GM12878 (cell line): Measurements from ENCODE around the gene SEC14L1. TPM values are rescaled to one million over a fixed set of nuclear protein-coding genes. Genes with fewer than 3 reads are reported as not detected.

ENCODE experiments used
- ATAC-seq: fragments of 200-7000 bp; cut with Tn5 transposase; 3 replicates; pipeline ENCODE4 v1.9.1; 2020; ENCODE audit warnings: mild to moderate bottlenecking, moderate library complexity
- BruUV-seq: library from RNA; stranded (reverse); fragments of 400-500 nt; replicated peaks from 2 replicates; lab custom pipeline; 2021; lab: Mats Ljungman, UMichigan
- CTCF ChIA-PET: fragments of 300-600 bp; sonication (Branson Sonifier 250); formaldehyde crosslinking; extraction: SDS; loops from one replicate; lab custom pipeline; 2021; ENCODE audit warnings: inconsistent platforms; lab: Yijun Ruan, JAX
- POLR2A ChIA-PET: fragments of 350-600 bp; formaldehyde crosslinking; extraction: SDS; loops from one replicate; lab custom pipeline; 2021; ENCODE audit warnings: inconsistent platforms; lab: Charles Lee
- RAD21 ChIA-PET: fragments of 300-600 bp; sonication (Branson Sonifier 250); formaldehyde crosslinking; loops from one replicate; lab custom pipeline; 2023; ENCODE audit warnings: antibody characterized with exemption; ENCODE audit not compliant: unreplicated experiment; lab: Charles Lee
- SMC1A ChIA-PET: fragments of 300-600 bp; sonication (Branson Sonifier 250); formaldehyde crosslinking; loops from one replicate; lab custom pipeline; 2023; ENCODE audit not compliant: unreplicated experiment, uncharacterized antibody; lab: Charles Lee
- DNase-seq: peaks from one replicate; pipeline ENCODE4 v3.0.0-alpha.2; 2011; ENCODE audit warnings: low read depth, low spot score
- FAIRE-seq: peaks from 3 replicates; lab custom pipeline; 2011; peaks lifted over from hg19 to GRCh38; lab: Jason Lieb, UNC
- H2AFZ ChIP-seq: 2 replicates; pipeline ENCODE4 v1.6.0; 2011; ENCODE audit warnings: low read depth, low read length, control low read depth; ENCODE audit not compliant: control insufficient read depth
- H3K27ac ChIP-seq: 2 replicates; pipeline ENCODE4 v1.5.1; 2011; ENCODE audit warnings: control low read depth; ENCODE audit not compliant: control insufficient read depth, insufficient read depth
- H3K27me3 ChIP-seq, 2 experiments: replicated peaks in 1 of 2; 2 replicates each; pipeline versions ENCODE4 v1.6.0 to v1.6.1; 2011; ENCODE audit warnings: low read length in 1 of 2; ENCODE audit not compliant: control insufficient read depth in 2 of 2, insufficient read depth in 2 of 2
- H3K36me3 ChIP-seq, 2 experiments: 2 replicates each; pipeline ENCODE4 v1.5.1; 2011; ENCODE audit warnings: low read length in 1 of 2; ENCODE audit not compliant: control insufficient read depth in 2 of 2, insufficient read depth in 2 of 2
- H3K4me1 ChIP-seq: 2 replicates; pipeline ENCODE4 v1.6.1; 2011; ENCODE audit warnings: mild to moderate bottlenecking, low read length, moderate library complexity, mixed read lengths; ENCODE audit not compliant: control insufficient read depth, insufficient read depth
- H3K4me2 ChIP-seq: 2 replicates; pipeline ENCODE4 v1.6.0; 2011; ENCODE audit warnings: control low read depth; ENCODE audit not compliant: control insufficient read depth, insufficient read depth
- H3K4me3 ChIP-seq: fragments of 200-600 bp; sonication (generic); 2 replicates; pipeline ENCODE4 v1.5.1; 2016
- H3K79me2 ChIP-seq: 2 replicates; pipeline ENCODE4 v1.6.0; 2011; ENCODE audit warnings: low read length; ENCODE audit not compliant: control insufficient read depth, insufficient read depth
- H3K9ac ChIP-seq: 2 replicates; pipeline ENCODE4 v1.8.0; 2011; ENCODE audit warnings: low read length, control low read depth, mixed read lengths; ENCODE audit not compliant: control insufficient read depth, insufficient read depth
- H3K9me3 ChIP-seq: replicated peaks from 3 replicates; pipeline ENCODE4 v1.5.1; 2011; ENCODE audit warnings: mild to moderate bottlenecking, low read length; ENCODE audit not compliant: control insufficient read depth, insufficient read depth
- H4K20me1 ChIP-seq: 2 replicates; pipeline ENCODE4 v1.6.0; 2011; ENCODE audit not compliant: control insufficient read depth, insufficient read depth
- CREM ChIP-seq: IDR thresholded peaks from 2 replicates; pipeline ENCODE4 v1.6.1; 2014; ENCODE audit warnings: antibody characterized with exemption, low read depth
- FOS ChIP-seq: IDR thresholded peaks from 3 replicates; pipeline ENCODE4 v1.6.1; 2011; ENCODE audit warnings: borderline replicate concordance; ENCODE audit not compliant: insufficient read length; ENCODE audit errors: extremely low read depth
- HDGF ChIP-seq: fragments of 450-650 bp; IDR thresholded peaks from 2 replicates; pipeline ENCODE4 v1.6.1; 2016; ENCODE audit warnings: antibody characterized with exemption
- MEF2A ChIP-seq: IDR thresholded peaks from 2 replicates; pipeline ENCODE4 v1.6.1; 2011; ENCODE audit warnings: low read depth, mild to moderate bottlenecking, low read length, moderate library complexity; ENCODE audit not compliant: insufficient read depth
- RB1 ChIP-seq: fragments of 450-650 bp; formaldehyde crosslinking; IDR thresholded peaks from 2 replicates; pipeline ENCODE4 v1.6.1; 2017; ENCODE audit warnings: mild to moderate bottlenecking, borderline replicate concordance
- RUNX3 ChIP-seq: IDR thresholded peaks from 2 replicates; pipeline ENCODE4 v1.6.1; 2012; ENCODE audit warnings: low read length, inconsistent platforms
- SMC3 ChIP-seq: IDR thresholded peaks from 2 replicates; pipeline ENCODE4 v1.6.1; 2011; ENCODE audit warnings: low read length, improper control_type of control experiment, borderline replicate concordance
- WGBS: methylation state at CpG from one replicate; pipeline ENCODE4 v1.1.6; 2016; ENCODE audit warnings: low lambda C conversion rate; ENCODE audit not compliant: insufficient replicate concordance, insufficient coverage; ENCODE audit errors: missing lambda C conversion rate; 5-methylcytosine and 5-hydroxymethylcytosine counted together
- in situ Hi-C: fragments of 300-500 bp; cut with MboI; formaldehyde crosslinking; loops from 9 replicates; pipeline ENCODE4 v1.14.3; 2018; ENCODE audit warnings: mixed read lengths
- intact Hi-C: fragments of 100-400 bp; cut with micrococcal nuclease; formaldehyde crosslinking; loops from one replicate; pipeline ENCODE4 v1.14.2; 2022; ENCODE audit not compliant: unreplicated experiment
- polyA plus RNA-seq, 11 experiments: library from polyadenylated mRNA; depleted of rRNA in 4 of 11; unstranded in 6 of 11; stranded (reverse) in 5 of 11; fragments of >200 nt; fragmentation: Nextera tagmentation in 4 of 11; fragmentation: Illumina TruSeq in 1 of 11; extraction: Ambion mirVana in 4 of 11; extraction: Trizol in 1 of 11; gene quantifications; 1 replicate in 1 of 11; 2 replicates in 10 of 11; pipeline versions ENCODE4 v1.2.1 to v1.2.3, GENCODE V29; 2011 to 2016; ENCODE audit warnings: inconsistent platforms in 2 of 11, missing spikeins in 2 of 11, low read depth in 1 of 11
- total RNA-seq, 4 experiments: library from RNA; depleted of rRNA in 3 of 4; stranded (reverse); fragments of >200 nt in 3 of 4; fragmentation: Illumina TruSeq in 1 of 4; extraction: Trizol in 1 of 4; gene quantifications; 2 replicates each; pipeline versions ENCODE4 v1.2.1 to v1.2.3, GENCODE V29; 2013 to 2021
- TF ChIP-seq, protein P1 (sequence below): fragments of 450-650 bp; IDR thresholded peaks from 2 replicates; pipeline ENCODE4 v1.6.1; 2018; ENCODE audit warnings: mild to moderate bottlenecking, low read depth, moderate library complexity; ENCODE audit not compliant: partially characterized antibody
- TF ChIP-seq, protein P2 (sequence below): IDR thresholded peaks from 2 replicates; pipeline ENCODE4 v1.6.1; 2012; ENCODE audit warnings: low read depth, low read length, improper control_type of control experiment
- TF ChIP-seq, protein P3 (sequence below), 3 experiments: IDR thresholded peaks in 2 of 3; conservative IDR thresholded peaks in 1 of 3; 2 replicates each; pipeline ENCODE4 v1.5.1; 2011; ENCODE audit warnings: low read depth in 3 of 3, low read length in 3 of 3, mild to moderate bottlenecking in 3 of 3, control low read depth in 2 of 3, moderate library complexity in 2 of 3, inconsistent platforms in 1 of 3, mixed read lengths in 1 of 3; ENCODE audit not compliant: control insufficient read depth in 2 of 3, insufficient read depth in 1 of 3; ENCODE audit errors: extremely low read depth in 1 of 3
- TF ChIP-seq, protein P4 (sequence below): IDR thresholded peaks from 2 replicates; pipeline ENCODE4 v1.6.1; 2011; ENCODE audit warnings: low read depth, mild to moderate bottlenecking, low read length, moderate library complexity, borderline replicate concordance; ENCODE audit errors: extremely low read depth
- TF ChIP-seq, protein P5 (sequence below): fragments of 450-650 bp; IDR thresholded peaks from 2 replicates; pipeline ENCODE4 v1.6.1; 2016; ENCODE audit warnings: mild to moderate bottlenecking
- TF ChIP-seq, protein P6 (sequence below): IDR thresholded peaks from 2 replicates; pipeline ENCODE4 v1.6.1; 2011; ENCODE audit warnings: borderline replicate concordance, low read depth, mild to moderate bottlenecking, moderate library complexity, low read length; ENCODE audit not compliant: insufficient read depth, poor library complexity, severe bottlenecking

The SEC14L1 gene
- total and polyA plus RNA-seq, 10 of the 15 experiments (the other 5 are each of a cell fraction or from before 2014, with no cell fraction given): 6.3 to 66.1 (median 33.5) TPM

DNA sequence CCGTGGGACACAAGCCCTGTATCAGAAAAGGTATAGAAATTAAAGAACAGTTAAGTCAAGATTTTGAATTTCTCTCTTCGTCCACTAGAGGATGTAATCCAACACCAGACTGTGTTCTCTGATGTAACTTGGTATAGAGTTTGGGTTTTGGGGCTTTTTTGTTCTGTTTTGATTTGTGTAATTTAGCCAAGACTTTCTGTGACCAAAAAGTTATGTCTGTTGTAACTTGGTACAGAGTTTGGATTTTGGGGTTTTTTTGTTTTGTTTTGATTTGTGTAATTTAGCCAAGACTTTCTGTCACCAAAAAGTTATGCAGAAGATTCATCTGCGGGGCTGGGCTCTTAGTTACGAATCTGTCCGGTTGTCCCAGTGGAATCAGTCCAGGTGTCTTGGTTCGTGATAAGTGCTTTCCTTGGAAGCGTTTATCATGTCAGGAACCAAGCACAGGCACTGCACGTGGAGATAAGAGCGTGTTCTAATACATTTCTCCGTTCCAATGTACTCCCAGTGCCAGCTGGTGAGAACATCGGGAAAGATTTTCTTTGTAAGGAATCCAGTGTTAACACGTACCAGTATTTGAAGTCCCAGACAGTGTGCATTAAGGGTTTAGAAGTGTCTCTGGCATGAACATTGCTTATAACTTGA is 44.1 kb upstream of the SEC14L1 start:
- ChIA-PET POLR2A (no interaction called here), CTCF (interaction anchor here (0.7 to 1.3 kb wide), 4 partner anchors 49 to 237 kb away, joined by 3 to 7 read pairs (median 4); no protein-coding TSS in a partner anchor), SMC1A (interaction anchor here (1.7 kb wide), 1 partner anchor 13 kb away, joined by 4 read pairs; no protein-coding TSS in a partner anchor), RAD21 (interaction anchor here (1.1 to 1.7 kb wide), 3 partner anchors 49 to 151 kb away, joined by 3 to 5 read pairs (median 5); no protein-coding TSS in a partner anchor)
- no peak overlapping the region for H3K9ac ChIP-seq
- no peak for DNase-seq
- no peaks in the 10 kb centered on the region for H3K27me3 ChIP-seq
- peaks cover 4% of the 10 kb centered on the region for H3K4me1 ChIP-seq
- no peak for FAIRE-seq
- no peaks in the 10 kb centered on the region for H3K9me3 ChIP-seq
- peak; percentile 85 for ATAC-seq
- peaks cover 21 to 27% of the 10 kb centered on the region in 2 experiments for H3K36me3 ChIP-seq
- 0 out of 2 replicates have a peak overlapping the region, but pooled peaks have one; percentile 33 for H3K27ac ChIP-seq
- WGBS: 88% methylated on average over 12 of the region's 12 CpGs
- intact Hi-C loops: loop anchor here (5.0 kb wide), 1 partner anchor 91 kb away; no protein-coding TSS in a partner anchor
- no peak overlapping the region for H3K4me3 ChIP-seq
- H2AFZ ChIP-seq: no peak overlapping the region
- no peaks in the 10 kb centered on the region for H4K20me1 ChIP-seq
- in situ Hi-C loops: no loop called here
- H3K79me2 ChIP-seq: peaks cover 5% of the 10 kb centered on the region
- no TSS peak for BruUV-seq
- H3K4me2 ChIP-seq: no peak overlapping the region
- TF ChIP-seq MEF2A: 0 out of 2 replicates have a peak, but pooled peaks have one; percentile 9
- TF ChIP-seq, protein P1, sequence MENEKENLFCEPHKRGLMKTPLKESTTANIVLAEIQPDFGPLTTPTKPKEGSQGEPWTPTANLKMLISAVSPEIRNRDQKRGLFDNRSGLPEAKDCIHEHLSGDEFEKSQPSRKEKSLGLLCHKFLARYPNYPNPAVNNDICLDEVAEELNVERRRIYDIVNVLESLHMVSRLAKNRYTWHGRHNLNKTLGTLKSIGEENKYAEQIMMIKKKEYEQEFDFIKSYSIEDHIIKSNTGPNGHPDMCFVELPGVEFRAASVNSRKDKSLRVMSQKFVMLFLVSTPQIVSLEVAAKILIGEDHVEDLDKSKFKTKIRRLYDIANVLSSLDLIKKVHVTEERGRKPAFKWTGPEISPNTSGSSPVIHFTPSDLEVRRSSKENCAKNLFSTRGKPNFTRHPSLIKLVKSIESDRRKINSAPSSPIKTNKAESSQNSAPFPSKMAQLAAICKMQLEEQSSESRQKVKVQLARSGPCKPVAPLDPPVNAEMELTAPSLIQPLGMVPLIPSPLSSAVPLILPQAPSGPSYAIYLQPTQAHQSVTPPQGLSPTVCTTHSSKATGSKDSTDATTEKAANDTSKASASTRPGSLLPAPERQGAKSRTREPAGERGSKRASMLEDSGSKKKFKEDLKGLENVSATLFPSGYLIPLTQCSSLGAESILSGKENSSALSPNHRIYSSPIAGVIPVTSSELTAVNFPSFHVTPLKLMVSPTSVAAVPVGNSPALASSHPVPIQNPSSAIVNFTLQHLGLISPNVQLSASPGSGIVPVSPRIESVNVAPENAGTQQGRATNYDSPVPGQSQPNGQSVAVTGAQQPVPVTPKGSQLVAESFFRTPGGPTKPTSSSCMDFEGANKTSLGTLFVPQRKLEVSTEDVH: no peak
- no peak for TF ChIP-seq FOS
- TF ChIP-seq CREM: no peak
- TF ChIP-seq HDGF: no peak
- TF ChIP-seq, protein P2, sequence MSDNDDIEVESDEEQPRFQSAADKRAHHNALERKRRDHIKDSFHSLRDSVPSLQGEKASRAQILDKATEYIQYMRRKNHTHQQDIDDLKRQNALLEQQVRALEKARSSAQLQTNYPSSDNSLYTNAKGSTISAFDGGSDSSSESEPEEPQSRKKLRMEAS: no peak
- TF ChIP-seq RUNX3: 0 out of 2 replicates have a peak, but pooled peaks have one; percentile 26
- no peak for TF ChIP-seq RB1
- TF ChIP-seq, protein P3, sequence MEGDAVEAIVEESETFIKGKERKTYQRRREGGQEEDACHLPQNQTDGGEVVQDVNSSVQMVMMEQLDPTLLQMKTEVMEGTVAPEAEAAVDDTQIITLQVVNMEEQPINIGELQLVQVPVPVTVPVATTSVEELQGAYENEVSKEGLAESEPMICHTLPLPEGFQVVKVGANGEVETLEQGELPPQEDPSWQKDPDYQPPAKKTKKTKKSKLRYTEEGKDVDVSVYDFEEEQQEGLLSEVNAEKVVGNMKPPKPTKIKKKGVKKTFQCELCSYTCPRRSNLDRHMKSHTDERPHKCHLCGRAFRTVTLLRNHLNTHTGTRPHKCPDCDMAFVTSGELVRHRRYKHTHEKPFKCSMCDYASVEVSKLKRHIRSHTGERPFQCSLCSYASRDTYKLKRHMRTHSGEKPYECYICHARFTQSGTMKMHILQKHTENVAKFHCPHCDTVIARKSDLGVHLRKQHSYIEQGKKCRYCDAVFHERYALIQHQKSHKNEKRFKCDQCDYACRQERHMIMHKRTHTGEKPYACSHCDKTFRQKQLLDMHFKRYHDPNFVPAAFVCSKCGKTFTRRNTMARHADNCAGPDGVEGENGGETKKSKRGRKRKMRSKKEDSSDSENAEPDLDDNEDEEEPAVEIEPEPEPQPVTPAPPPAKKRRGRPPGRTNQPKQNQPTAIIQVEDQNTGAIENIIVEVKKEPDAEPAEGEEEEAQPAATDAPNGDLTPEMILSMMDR (IDR thresholded peaks at IDR 0.05 in 2 of 3, conservative IDR thresholded peaks at IDR 0.05 in 1 of 3; ENCODE audit: control insufficient read depth in 2 of 3, extremely low read depth in 1 of 3, insufficient read depth in 1 of 3, low read depth in 3 of 3, low read length in 3 of 3): peak; percentile 74 to 83 (median 76)
- TF ChIP-seq, protein P4, sequence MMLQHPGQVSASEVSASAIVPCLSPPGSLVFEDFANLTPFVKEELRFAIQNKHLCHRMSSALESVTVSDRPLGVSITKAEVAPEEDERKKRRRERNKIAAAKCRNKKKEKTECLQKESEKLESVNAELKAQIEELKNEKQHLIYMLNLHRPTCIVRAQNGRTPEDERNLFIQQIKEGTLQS: no peak
- TF ChIP-seq, protein P5, sequence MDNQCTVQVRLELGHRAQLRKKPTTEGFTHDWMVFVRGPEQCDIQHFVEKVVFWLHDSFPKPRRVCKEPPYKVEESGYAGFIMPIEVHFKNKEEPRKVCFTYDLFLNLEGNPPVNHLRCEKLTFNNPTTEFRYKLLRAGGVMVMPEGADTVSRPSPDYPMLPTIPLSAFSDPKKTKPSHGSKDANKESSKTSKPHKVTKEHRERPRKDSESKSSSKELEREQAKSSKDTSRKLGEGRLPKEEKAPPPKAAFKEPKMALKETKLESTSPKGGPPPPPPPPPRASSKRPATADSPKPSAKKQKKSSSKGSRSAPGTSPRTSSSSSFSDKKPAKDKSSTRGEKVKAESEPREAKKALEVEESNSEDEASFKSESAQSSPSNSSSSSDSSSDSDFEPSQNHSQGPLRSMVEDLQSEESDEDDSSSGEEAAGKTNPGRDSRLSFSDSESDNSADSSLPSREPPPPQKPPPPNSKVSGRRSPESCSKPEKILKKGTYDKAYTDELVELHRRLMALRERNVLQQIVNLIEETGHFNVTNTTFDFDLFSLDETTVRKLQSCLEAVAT: 0 out of 2 replicates have a peak, but pooled peaks have one; percentile 23
- TF ChIP-seq SMC3: peak; percentile 89
- TF ChIP-seq, protein P6, sequence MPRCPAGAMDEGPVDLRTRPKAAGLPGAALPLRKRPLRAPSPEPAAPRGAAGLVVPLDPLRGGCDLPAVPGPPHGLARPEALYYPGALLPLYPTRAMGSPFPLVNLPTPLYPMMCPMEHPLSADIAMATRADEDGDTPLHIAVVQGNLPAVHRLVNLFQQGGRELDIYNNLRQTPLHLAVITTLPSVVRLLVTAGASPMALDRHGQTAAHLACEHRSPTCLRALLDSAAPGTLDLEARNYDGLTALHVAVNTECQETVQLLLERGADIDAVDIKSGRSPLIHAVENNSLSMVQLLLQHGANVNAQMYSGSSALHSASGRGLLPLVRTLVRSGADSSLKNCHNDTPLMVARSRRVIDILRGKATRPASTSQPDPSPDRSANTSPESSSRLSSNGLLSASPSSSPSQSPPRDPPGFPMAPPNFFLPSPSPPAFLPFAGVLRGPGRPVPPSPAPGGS: no peak
